Mesendoderm (in vitro differentiated cells): ENCODE data around the gene DMRTB1.

Experiments used
- DNase-seq: peaks from one replicate; pipeline ENCODE4 v3.0.0; 2013
- H2AK5ac ChIP-seq: 2 replicates; pipeline ENCODE4 v1.6.1; 2013; ENCODE audit warnings: low read length, inconsistent platforms
- H2BK120ac ChIP-seq: 2 replicates; pipeline ENCODE4 v1.6.1; 2013; ENCODE audit warnings: low read depth, mild to moderate bottlenecking, low read length, moderate library complexity, mixed read lengths
- H2BK15ac ChIP-seq: replicated peaks from 2 replicates; pipeline ENCODE4 v1.6.1; 2013; ENCODE audit warnings: low read depth, mild to moderate bottlenecking, moderate library complexity
- H2BK5ac ChIP-seq: 2 replicates; pipeline ENCODE4 v1.6.1; 2013; ENCODE audit warnings: low read length, inconsistent platforms
- H3K18ac ChIP-seq: 2 replicates; pipeline ENCODE4 v1.6.1; 2013; ENCODE audit warnings: mild to moderate bottlenecking, low read length, mixed read lengths
- H3K23ac ChIP-seq: one replicate; pipeline ENCODE4 v1.6.1; 2013; ENCODE audit warnings: low read length
- H3K27ac ChIP-seq: 2 replicates; pipeline ENCODE4 v1.5.1; 2013; ENCODE audit warnings: low read depth, mild to moderate bottlenecking, inconsistent platforms, low read length, moderate library complexity
- H3K27me3 ChIP-seq: 2 replicates; pipeline ENCODE4 v1.6.1; 2013; ENCODE audit warnings: low read length, control low read depth, mild to moderate bottlenecking, inconsistent platforms; ENCODE audit not compliant: insufficient read depth, poor library complexity
- H3K36me3 ChIP-seq: 2 replicates; pipeline ENCODE4 v1.6.1; 2013; ENCODE audit warnings: low read length, inconsistent platforms; ENCODE audit not compliant: control insufficient read depth, insufficient read depth
- H3K4ac ChIP-seq: one replicate; pipeline ENCODE4 v1.6.1; 2013; ENCODE audit warnings: low read depth, mild to moderate bottlenecking, low read length, moderate library complexity
- H3K4me1 ChIP-seq: 2 replicates; pipeline ENCODE4 v1.6.1; 2013; ENCODE audit warnings: low read depth, low read length, inconsistent platforms; ENCODE audit not compliant: control insufficient read depth
- H3K4me2 ChIP-seq: 2 replicates; pipeline ENCODE4 v1.6.1; 2013; ENCODE audit warnings: low read length
- H3K4me3 ChIP-seq: 2 replicates; pipeline ENCODE4 v1.5.1; 2013; ENCODE audit warnings: mild to moderate bottlenecking, low read length
- H3K56ac ChIP-seq: one replicate; pipeline ENCODE4 v1.6.1; 2013; ENCODE audit warnings: low read length
- H3K79me1 ChIP-seq: 2 replicates; pipeline ENCODE4 v1.6.1; 2013; ENCODE audit warnings: low read length, inconsistent platforms
- H3K79me2 ChIP-seq: 2 replicates; pipeline ENCODE4 v1.6.1; 2013; ENCODE audit warnings: mild to moderate bottlenecking, low read length; ENCODE audit not compliant: control insufficient read depth, insufficient read depth
- H3K9ac ChIP-seq: 2 replicates; pipeline ENCODE4 v1.6.1; 2013; ENCODE audit warnings: low read length, inconsistent platforms
- H4K5ac ChIP-seq: one replicate; pipeline ENCODE4 v1.6.1; 2013; ENCODE audit warnings: low read length
- H4K8ac ChIP-seq: one replicate; pipeline ENCODE4 v1.6.1; 2013; ENCODE audit warnings: low read depth, mild to moderate bottlenecking, control low read depth, low read length, moderate library complexity
- WGBS: extraction: QIAGEN DNeasy Blood & Tissue Kit; methylation state at CpG from one replicate; pipeline ENCODE4 v1.1.7; 2013; ENCODE audit warnings: low lambda C conversion rate, missing lambda C conversion rate; ENCODE audit not compliant: insufficient coverage; ENCODE audit errors: extremely low coverage; 5-methylcytosine and 5-hydroxymethylcytosine counted together

DMRTB1 gene

GRCh38 chr1:53468374-53468773 is 9.2 kb downstream of the DMRTB1 start:
- Histone ChIP-seq H3K27ac (no peak overlapping the region), H3K79me2 (no peaks in the 10 kb centered on the region), H3K4me1 (peaks cover 3% of the 10 kb centered on the region), H3K4me2 (no peak overlapping the region), H3K4me3 (no peak overlapping the region), H2BK120ac (no peak overlapping the region), H3K36me3 (no peaks in the 10 kb centered on the region), H4K8ac (no peak overlapping the region), H4K5ac (no peak overlapping the region), H3K79me1 (no peaks in the 10 kb centered on the region), H3K56ac (peak overlapping the region; percentile 44), H3K18ac (peak overlapping the region; percentile 20), H2BK15ac (no peak overlapping the region), H2AK5ac (peak overlapping the region; percentile 76), H3K9ac (no peak overlapping the region), H2BK5ac (peak overlapping the region; percentile 31), H3K27me3 (no peaks in the 10 kb centered on the region), H3K23ac (no peak overlapping the region), H3K4ac (peak overlapping the region; percentile 58)
- no peak for DNase-seq
- no CpG with 5 or more reads among the region's 2 CpGs for WGBS

- H3K18ac ChIP-seq, result no peak overlapping the region
- DNase-seq, result no peak
- H3K4me2 ChIP-seq, result no peak overlapping the region
- H4K8ac ChIP-seq, result no peak overlapping the region
- no CpG with 5 or more reads among the region's 5 CpGs for WGBS
- no peak overlapping the region for H4K5ac ChIP-seq
- H3K27ac ChIP-seq, result no peak overlapping the region
- no peaks in the 10 kb centered on the region for H3K79me1 ChIP-seq
- H3K36me3 ChIP-seq, result no peaks in the 10 kb centered on the region
- no peak overlapping the region for H2BK120ac ChIP-seq
- no peaks in the 10 kb centered on the region for H3K79me2 ChIP-seq
- H3K23ac ChIP-seq, result no peak overlapping the region
- H3K4me1 ChIP-seq, result peaks cover 3% of the 10 kb centered on the region
- no peak overlapping the region for H3K9ac ChIP-seq
- peak overlapping the region; percentile 36 for H2BK5ac ChIP-seq
- H3K56ac ChIP-seq, result peak overlapping the region; percentile 75
- H2BK15ac ChIP-seq, result no peak overlapping the region
- H2AK5ac ChIP-seq, result peak overlapping the region; percentile 86
- H3K27me3 ChIP-seq, result no peaks in the 10 kb centered on the region
- H3K4ac ChIP-seq, result no peak overlapping the region
- H3K4me3 ChIP-seq, result no peak overlapping the region
These were observed 10.2 kb downstream of the DMRTB1 start for GRCh38 chr1:53469373-53469772.

GRCh38 chr1:53470155-53470554 is 11.0 kb downstream of the DMRTB1 start:
- Histone ChIP-seq H3K79me1 (no peaks in the 10 kb centered on the region), H3K27me3 (no peaks in the 10 kb centered on the region), H3K79me2 (no peaks in the 10 kb centered on the region), H4K8ac (no peak overlapping the region), H3K23ac (peak overlapping the region; percentile 16), H3K4me3 (no peak overlapping the region), H3K56ac (peak overlapping the region; percentile 83), H3K4ac (peak overlapping the region; percentile 49), H4K5ac (no peak overlapping the region), H3K4me1 (peaks cover 3% of the 10 kb centered on the region), H3K36me3 (no peaks in the 10 kb centered on the region), H3K9ac (peak overlapping the region; percentile 63), H3K18ac (peak overlapping the region; percentile 6), H2BK5ac (no peak overlapping the region), H3K27ac (no peak overlapping the region), H2AK5ac (no peak overlapping the region), H2BK120ac (no peak overlapping the region), H3K4me2 (no peak overlapping the region), H2BK15ac (no peak overlapping the region)
- no CpG with 5 or more reads among the region's 28 CpGs for WGBS
- DNase-seq, result peak; percentile 97

- Histone ChIP-seq H3K9ac (peak overlapping the region; percentile 63), H3K18ac (peak overlapping the region; percentile 6), H3K79me1 (no peaks in the 10 kb centered on the region), H3K27me3 (no peaks in the 10 kb centered on the region), H3K4me1 (peaks cover 3% of the 10 kb centered on the region), H2BK15ac (no peak overlapping the region), H3K56ac (peak overlapping the region; percentile 83), H3K79me2 (no peaks in the 10 kb centered on the region), H2BK5ac (no peak overlapping the region), H4K5ac (no peak overlapping the region), H3K4me2 (no peak overlapping the region), H3K36me3 (no peaks in the 10 kb centered on the region), H4K8ac (no peak overlapping the region), H2AK5ac (peak overlapping the region; percentile 9), H3K4ac (peak overlapping the region; percentile 49), H3K23ac (peak overlapping the region; percentile 16), H2BK120ac (no peak overlapping the region), H3K27ac (no peak overlapping the region), H3K4me3 (no peak overlapping the region)
- no CpG with 5 or more reads among the region's 19 CpGs for WGBS
- DNase-seq, result no peak
These were observed 11.4 kb downstream of the DMRTB1 start for GRCh38 chr1:53470584-53470983.

GRCh38 chr1:53471000-53471399 is 11.8 kb downstream of the DMRTB1 start:
- H2BK15ac ChIP-seq, result no peak overlapping the region
- WGBS, result no CpG with 5 or more reads among the region's 9 CpGs
- no peak for DNase-seq

GRCh38 chr1:53473463-53473862 is 14.3 kb downstream of the DMRTB1 start:
- H3K79me2 ChIP-seq, result no peaks in the 10 kb centered on the region
- H2BK5ac ChIP-seq, result no peak overlapping the region
- H4K5ac ChIP-seq, result no peak overlapping the region
- no peak overlapping the region for H2AK5ac ChIP-seq
- H3K23ac ChIP-seq, result no peak overlapping the region
- H2BK120ac ChIP-seq, result no peak overlapping the region
- H3K27ac ChIP-seq, result no peak overlapping the region
- H3K36me3 ChIP-seq, result no peaks in the 10 kb centered on the region
- WGBS, result no CpG with 5 or more reads among the region's 3 CpGs
- H3K4me3 ChIP-seq, result no peak overlapping the region
- DNase-seq, result no peak
- no peak overlapping the region for H2BK15ac ChIP-seq
- H3K9ac ChIP-seq, result no peak overlapping the region
- no peak overlapping the region for H3K18ac ChIP-seq
- H3K4me2 ChIP-seq, result no peak overlapping the region
- peaks cover 3% of the 10 kb centered on the region for H3K4me1 ChIP-seq
- H4K8ac ChIP-seq, result no peak overlapping the region
- H3K79me1 ChIP-seq, result no peaks in the 10 kb centered on the region
- no peak overlapping the region for H3K4ac ChIP-seq
- no peaks in the 10 kb centered on the region for H3K27me3 ChIP-seq
- no peak overlapping the region for H3K56ac ChIP-seq

More at GRCh38 chr1:53471000-53471399, 11.8 kb downstream of the DMRTB1 start:
- Histone ChIP-seq H2BK5ac (no peak overlapping the region), H3K56ac (no peak overlapping the region), H4K5ac (no peak overlapping the region), H3K27me3 (no peaks in the 10 kb centered on the region), H3K36me3 (no peaks in the 10 kb centered on the region), H3K4me3 (no peak overlapping the region), H3K79me1 (no peaks in the 10 kb centered on the region), H3K79me2 (no peaks in the 10 kb centered on the region), H4K8ac (no peak overlapping the region), H3K27ac (no peak overlapping the region), H3K4me1 (peaks cover 3% of the 10 kb centered on the region), H2AK5ac (peak overlapping the region; percentile 9), H3K18ac (no peak overlapping the region), H3K9ac (peak overlapping the region; percentile 63), H2BK120ac (no peak overlapping the region), H3K4me2 (no peak overlapping the region), H3K23ac (no peak overlapping the region), H3K4ac (no peak overlapping the region)
